HepG2 (cell line): Measurements from ENCODE around the gene SIRPA. TPM values are rescaled to one million over a fixed set of nuclear protein-coding genes. Genes with fewer than 3 reads are reported as not detected.

Experiments
- ATAC-seq: fragments of 200-7000 bp; cut with Tn5 transposase; 3 replicates; pipeline ENCODE4 v1.9.1; 2020; ENCODE audit warnings: mild to moderate bottlenecking, moderate library complexity
- BruUV-seq: library from RNA; stranded (reverse); fragments of 400-500 nt; replicated peaks from 2 replicates; lab custom pipeline; 2021; lab: Mats Ljungman, UMichigan
- CTCF ChIA-PET: fragments of 300-600 bp; formaldehyde crosslinking; extraction: SDS; loops from one replicate; lab custom pipeline; 2021; ENCODE audit warnings: low total read pairs, inconsistent platforms, low intra/inter-chr PET ratio; lab: Yijun Ruan, JAX
- POLR2A ChIA-PET: fragments of 350-600 bp; sonication (Branson Sonifier 250); formaldehyde crosslinking; loops from one replicate; lab custom pipeline; 2020; ENCODE audit warnings: antibody characterized with exemption, inconsistent platforms; lab: Yijun Ruan, JAX
- DNase-seq: peaks from one replicate; pipeline ENCODE4 v3.0.0-alpha.2; 2015; ENCODE audit warnings: low spot score
- FAIRE-seq: peaks from 3 replicates; lab custom pipeline; 2011; peaks lifted over from hg19 to GRCh38; lab: Jason Lieb, UNC
- H2AFZ ChIP-seq: one replicate; pipeline ENCODE4 v1.6.1; 2011; ENCODE audit warnings: low read length, inconsistent platforms
- H3K27ac ChIP-seq: fragments of 300-600 bp; 3 replicates; pipeline ENCODE4 v1.8.0; 2011; ENCODE audit warnings: mixed run types, mild to moderate bottlenecking, mixed read lengths, low read length, inconsistent platforms; ENCODE audit not compliant: insufficient read depth; ENCODE audit errors: extremely low read length
- H3K27me3 ChIP-seq, 2 experiments: fragments of 200-600 bp in 1 of 2; 2 replicates in 1 of 2; 3 replicates in 1 of 2; pipeline versions ENCODE4 v1.6.0 to v1.8.0; 2011; ENCODE audit warnings: low read length in 2 of 2, mild to moderate bottlenecking in 2 of 2, moderate library complexity in 2 of 2, inconsistent platforms in 1 of 2; ENCODE audit not compliant: insufficient read depth in 2 of 2, control insufficient read depth in 1 of 2
- H3K36me3 ChIP-seq, 2 experiments: fragments of 200-600 bp in 1 of 2; replicated peaks in 1 of 2; 2 replicates in 1 of 2; 3 replicates in 1 of 2; pipeline versions ENCODE4 v1.5.1 to v1.8.0; 2011; ENCODE audit warnings: low read length in 2 of 2, inconsistent platforms in 1 of 2; ENCODE audit not compliant: insufficient read depth in 2 of 2, control insufficient read depth in 1 of 2
- H3K4me1 ChIP-seq: 2 replicates; pipeline ENCODE4 v1.5.1; 2012; ENCODE audit warnings: low read length, inconsistent platforms; ENCODE audit not compliant: insufficient read depth
- H3K4me2 ChIP-seq: 2 replicates; pipeline ENCODE4 v1.6.0; 2011; ENCODE audit warnings: low read depth, low read length, inconsistent platforms
- H3K4me3 ChIP-seq, 3 experiments: fragments of 200-600 bp in 1 of 3; sonication (generic), shearing (Covaris generic) in 1 of 3; replicated peaks in 1 of 3; 2 replicates each; pipeline ENCODE4 v1.5.1; 2011 to 2016; ENCODE audit warnings: low read length in 3 of 3, inconsistent platforms in 2 of 3, low read depth in 2 of 3, mild to moderate bottlenecking in 2 of 3, control low read depth in 1 of 3, mixed read lengths in 1 of 3; ENCODE audit not compliant: insufficient read depth in 1 of 3
- H3K79me2 ChIP-seq: one replicate; pipeline ENCODE4 v1.6.1; 2011; ENCODE audit warnings: low read length, inconsistent platforms; ENCODE audit not compliant: insufficient read depth
- H3K9ac ChIP-seq: 2 replicates; pipeline ENCODE4 v1.6.0; 2011; ENCODE audit warnings: mild to moderate bottlenecking, low read depth, low read length, inconsistent platforms; ENCODE audit not compliant: insufficient read depth
- H3K9me3 ChIP-seq: 2 replicates; pipeline ENCODE4 v1.5.1; 2012; ENCODE audit warnings: mild to moderate bottlenecking, low read length
- H4K20me1 ChIP-seq: 2 replicates; pipeline ENCODE4 v1.6.0; 2011; ENCODE audit warnings: inconsistent platforms, mild to moderate bottlenecking, low read length, moderate library complexity; ENCODE audit not compliant: insufficient read depth
- FOXJ3 ChIP-seq: sonication (generic); formaldehyde crosslinking; IDR thresholded peaks from 2 replicates; pipeline ENCODE4 v1.4.0; 2020; ENCODE audit warnings: missing genetic modification reagents, mild to moderate bottlenecking, borderline replicate concordance
- GLMP ChIP-seq: sonication (generic); formaldehyde crosslinking; IDR thresholded peaks from 2 replicates; pipeline ENCODE4 v1.9.0; 2021; ENCODE audit warnings: missing genetic modification reagents, mild to moderate bottlenecking, borderline replicate concordance
- NFATC3 ChIP-seq: sonication (generic); formaldehyde crosslinking; IDR thresholded peaks from 2 replicates; pipeline ENCODE4 v1.5.1; 2020; ENCODE audit warnings: mild to moderate bottlenecking, missing genetic modification reagents
- PAWR ChIP-seq: sonication (generic); formaldehyde crosslinking; IDR thresholded peaks from 2 replicates; pipeline ENCODE4 v1.4.0; 2020; ENCODE audit warnings: missing genetic modification reagents, mild to moderate bottlenecking, borderline replicate concordance
- ZNF607 ChIP-seq: sonication (generic); formaldehyde crosslinking; IDR thresholded peaks from 2 replicates; pipeline ENCODE4 v1.5.1; 2020; ENCODE audit warnings: missing genetic modification reagents, mild to moderate bottlenecking, borderline replicate concordance
- WGBS: methylation state at CpG from one replicate; pipeline ENCODE4 v1.1.6; 2017; ENCODE audit warnings: low lambda C conversion rate; 5-methylcytosine and 5-hydroxymethylcytosine counted together
- in situ Hi-C: cut with HindIII; loops from 2 replicates; pipeline ENCODE4 v1.10.0; 2017; ENCODE audit warnings: low pct_unique_long_range_greater_than_20kb; ENCODE audit not compliant: extremely low pct_ligation_motif_present
- intact Hi-C: fragments of 100-400 bp; cut with micrococcal nuclease; formaldehyde crosslinking; loops from one replicate; pipeline ENCODE4 v1.10.0; 2022; ENCODE audit not compliant: unreplicated experiment
- polyA plus RNA-seq, 8 experiments: library from polyadenylated mRNA; depleted of rRNA in 3 of 8; stranded (reverse) in 7 of 8; unstranded in 1 of 8; fragments of >200 nt; fragmentation: Illumina TruSeq in 4 of 8; extraction: Trizol in 4 of 8; gene quantifications; 2 replicates each; pipeline versions ENCODE4 v1.2.1 to v1.2.3, GENCODE V29; 2011 to 2016; ENCODE audit warnings: low read depth in 4 of 8, missing spikeins in 1 of 8, mixed read lengths in 1 of 8; ENCODE audit not compliant: insufficient read depth in 1 of 8
- total RNA-seq, 5 experiments: library from RNA; depleted of rRNA; stranded (reverse); fragments of >200 nt; fragmentation: Illumina TruSeq; extraction: Trizol; gene quantifications; 2 replicates each; pipeline ENCODE4 v1.2.3, GENCODE V29; 2016; ENCODE audit warnings: low read depth in 1 of 5
- TF ChIP-seq, protein P1 (sequence below): sonication (generic); formaldehyde crosslinking; IDR thresholded peaks from 2 replicates; pipeline ENCODE4 v1.4.0; 2020; ENCODE audit warnings: mild to moderate bottlenecking, missing genetic modification reagents

SIRPA gene
- total and polyA plus RNA-seq, 2 of the 13 experiments (the other 11 are each of a cell fraction or from before 2014, with no cell fraction given): 7.2 to 17.6 TPM

DNA sequence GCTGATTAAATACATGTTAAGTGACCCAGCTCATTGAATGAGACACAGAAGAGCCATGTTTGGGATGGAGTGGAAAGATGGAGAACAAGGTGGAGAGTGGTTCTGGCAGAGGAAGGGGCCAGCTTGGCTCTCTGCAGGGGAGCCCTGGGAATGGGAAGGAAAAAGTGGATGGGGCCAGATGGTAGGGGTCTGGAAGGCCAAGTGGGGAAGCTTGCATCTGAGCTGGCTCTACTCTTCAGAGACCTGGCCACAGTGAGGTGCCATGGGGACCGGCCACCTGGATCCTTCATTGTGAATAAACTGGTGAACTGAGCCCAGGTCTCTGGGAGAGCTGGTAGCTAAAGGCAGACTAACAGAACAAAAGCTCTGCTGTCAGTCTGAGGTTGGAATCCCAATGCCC, 48.9 kb upstream of the SIRPA start (continued):
- TF ChIP-seq, protein P1, sequence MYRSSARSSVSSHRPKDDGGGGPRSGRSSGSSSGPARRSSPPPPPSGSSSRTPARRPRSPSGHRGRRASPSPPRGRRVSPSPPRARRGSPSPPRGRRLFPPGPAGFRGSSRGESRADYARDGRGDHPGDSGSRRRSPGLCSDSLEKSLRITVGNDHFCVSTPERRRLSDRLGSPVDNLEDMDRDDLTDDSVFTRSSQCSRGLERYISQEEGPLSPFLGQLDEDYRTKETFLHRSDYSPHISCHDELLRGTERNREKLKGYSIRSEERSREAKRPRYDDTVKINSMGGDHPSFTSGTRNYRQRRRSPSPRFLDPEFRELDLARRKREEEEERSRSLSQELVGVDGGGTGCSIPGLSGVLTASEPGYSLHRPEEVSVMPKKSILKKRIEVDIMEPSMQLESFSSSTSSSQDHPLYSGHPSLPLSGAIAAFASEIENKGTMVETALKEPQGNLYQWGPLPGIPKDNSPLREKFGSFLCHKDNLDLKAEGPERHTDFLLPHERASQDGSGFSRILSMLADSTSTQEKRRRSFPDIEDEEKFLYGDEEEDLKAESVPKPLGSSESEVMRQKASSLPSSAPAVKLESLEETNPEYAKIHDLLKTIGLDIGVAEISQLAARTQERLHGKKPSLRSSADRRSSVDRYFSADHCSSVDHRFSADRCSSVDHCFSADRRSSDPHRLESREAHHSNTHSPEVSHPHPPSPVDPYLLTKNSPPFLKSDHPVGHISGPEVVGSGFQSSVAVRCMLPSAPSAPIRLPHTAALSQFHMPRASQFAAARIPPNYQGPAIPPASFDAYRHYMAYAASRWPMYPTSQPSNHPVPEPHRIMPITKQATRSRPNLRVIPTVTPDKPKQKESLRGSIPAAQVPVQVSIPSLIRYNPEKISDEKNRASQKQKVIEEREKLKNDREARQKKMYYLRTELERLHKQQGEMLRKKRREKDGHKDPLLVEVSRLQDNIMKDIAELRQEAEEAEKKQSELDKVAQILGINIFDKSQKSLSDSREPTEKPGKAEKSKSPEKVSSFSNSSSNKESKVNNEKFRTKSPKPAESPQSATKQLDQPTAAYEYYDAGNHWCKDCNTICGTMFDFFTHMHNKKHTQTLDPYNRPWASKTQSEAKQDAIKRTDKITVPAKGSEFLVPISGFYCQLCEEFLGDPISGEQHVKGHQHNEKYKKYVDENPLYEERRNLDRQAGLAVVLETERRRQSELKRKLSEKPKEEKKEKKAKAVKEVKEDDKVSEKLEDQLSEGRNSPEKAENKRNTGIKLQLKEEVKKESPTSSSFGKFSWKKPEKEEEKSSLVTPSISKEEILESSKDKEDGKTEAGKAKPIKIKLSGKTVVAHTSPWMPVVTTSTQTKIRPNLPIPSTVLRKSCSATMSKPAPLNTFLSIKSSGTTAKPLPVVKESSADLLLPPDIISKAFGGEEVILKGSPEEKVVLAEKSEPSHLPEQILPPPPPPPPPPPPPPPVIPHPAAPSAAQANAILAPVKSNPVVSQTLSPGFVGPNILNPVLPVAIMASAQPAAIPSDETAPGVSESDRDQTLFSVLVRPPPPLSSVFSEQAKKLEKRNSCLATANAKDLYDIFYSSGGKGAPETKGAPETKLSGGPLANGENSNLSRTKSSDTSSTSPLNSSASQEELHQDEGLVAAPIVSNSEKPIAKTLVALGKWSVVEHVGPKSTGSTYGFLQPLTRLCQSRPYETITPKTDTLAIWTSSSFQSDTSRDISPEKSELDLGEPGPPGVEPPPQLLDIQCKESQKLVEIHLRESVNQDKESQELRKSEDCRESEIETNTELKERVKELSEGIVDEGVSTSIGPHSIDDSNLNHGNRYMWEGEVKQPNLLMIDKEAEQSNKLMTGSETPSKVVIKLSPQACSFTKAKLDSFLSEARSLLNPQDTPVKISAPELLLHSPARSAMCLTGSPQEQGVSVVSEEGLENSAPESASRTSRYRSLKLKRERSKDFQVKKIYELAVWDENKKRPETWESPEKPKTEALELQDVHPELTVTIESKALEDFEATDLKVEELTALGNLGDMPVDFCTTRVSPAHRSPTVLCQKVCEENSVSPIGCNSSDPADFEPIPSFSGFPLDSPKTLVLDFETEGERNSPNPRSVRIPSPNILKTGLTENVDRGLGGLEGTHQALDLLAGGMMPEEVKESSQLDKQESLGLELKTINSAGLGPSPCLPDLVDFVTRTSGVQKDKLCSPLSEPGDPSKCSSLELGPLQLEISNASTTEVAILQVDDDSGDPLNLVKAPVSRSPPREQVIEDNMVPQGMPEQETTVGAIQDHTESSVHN (CRISPR knock-in tag): no peak
- TF ChIP-seq ZNF607 (CRISPR knock-in tag) (no peak), PAWR (no peak), NFATC3 (no peak), FOXJ3 (CRISPR knock-in tag) (no peak)

- no peaks in the 10 kb centered on the region for H4K20me1 ChIP-seq
- H2AFZ ChIP-seq: no peak overlapping the region
- no peaks in the 10 kb centered on the region for H3K36me3 ChIP-seq
- 0% methylated on average over 1 of the region's 1 CpG for WGBS
- intact Hi-C loops: no loop called here
- FAIRE-seq: no peak
- no peak for DNase-seq
- no peak overlapping the region for H3K4me3 ChIP-seq
- ChIA-PET CTCF (no interaction called here), POLR2A (no interaction called here)
- H3K9ac ChIP-seq: no peak overlapping the region
- BruUV-seq: no TSS peak
- H3K27ac ChIP-seq: no peak overlapping the region
- ATAC-seq: no peak
- no peaks in the 10 kb centered on the region for H3K9me3 ChIP-seq
- TF ChIP-seq GLMP (CRISPR knock-in tag): no peak
- no peaks in the 10 kb centered on the region for H3K79me2 ChIP-seq
- H3K27me3 ChIP-seq: no peaks in the 10 kb centered on the region
- H3K4me2 ChIP-seq: no peak overlapping the region
- peaks cover 22% of the 10 kb centered on the region for H3K4me1 ChIP-seq
- in situ Hi-C loops: no loop called here
Observed at GRCh38 chr20:1846876-1847275, 48.3 kb upstream of the SIRPA start.
